Stimulated activated CD8-positive, alpha-beta memory T cell treated with anti-CD3 and anti-CD28 coated beads, Interleukin-4, amount 100 ng/mL, for 4 hours (primary cell): Measurements from ENCODE around the gene ZDHHC6.
"Not testable (repeated sequence)": the region's sequence is repeated elsewhere in the genome, so short reads cannot be mapped to it uniquely, and the experiment has no call there.

Experiments used
- DNase-seq, 2 donors: peaks; one replicate each; pipeline ENCODE4 v3.0.0-alpha.2; 2020; ENCODE audit warnings: low read depth in 2 of 2, low spot score in 1 of 2

ZDHHC6 gene

DNA sequence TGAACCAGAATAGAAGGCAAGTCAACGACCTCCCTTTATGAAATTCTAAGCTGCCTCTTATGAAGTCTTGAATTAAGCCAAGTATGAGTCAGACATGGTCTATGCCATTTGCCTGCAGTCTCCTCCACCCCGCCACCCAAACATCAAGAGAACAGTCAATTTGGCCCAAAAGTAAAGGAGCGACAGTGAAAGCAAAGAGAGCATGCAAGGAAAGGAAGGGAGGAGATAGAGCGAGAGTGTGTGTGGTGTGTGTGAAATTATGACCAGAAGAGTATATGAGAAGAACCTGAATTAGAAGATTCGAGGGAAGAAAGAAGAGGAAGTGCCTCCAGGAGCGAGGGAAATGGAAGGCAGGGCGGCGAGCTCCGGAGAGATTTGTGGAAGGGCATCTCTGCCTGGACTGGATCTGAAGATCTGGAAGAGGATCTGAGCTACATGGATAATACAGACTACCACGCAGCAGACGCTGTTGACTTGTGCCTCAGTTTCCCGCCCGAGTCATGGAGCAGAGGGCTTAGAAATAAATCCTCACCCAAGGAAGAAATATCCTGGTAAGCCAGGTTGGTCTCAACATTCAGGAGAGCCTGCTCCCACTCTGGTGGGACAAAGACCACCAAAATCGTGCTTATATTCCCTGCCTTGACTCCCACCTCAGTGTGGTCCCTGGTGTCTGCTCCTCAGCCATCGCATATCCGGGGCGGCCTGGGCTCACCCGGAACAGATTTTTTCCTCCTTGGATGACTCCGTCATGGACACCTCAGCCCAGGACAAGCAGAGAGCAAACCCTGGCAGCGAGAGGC is 459 bp downstream of the ZDHHC6 start:
- no peak for DNase-seq

- DNase-seq = no peak
Measured at GRCh38 chr10:112442063-112442462, 4.7 kb downstream of the ZDHHC6 start.

DNA sequence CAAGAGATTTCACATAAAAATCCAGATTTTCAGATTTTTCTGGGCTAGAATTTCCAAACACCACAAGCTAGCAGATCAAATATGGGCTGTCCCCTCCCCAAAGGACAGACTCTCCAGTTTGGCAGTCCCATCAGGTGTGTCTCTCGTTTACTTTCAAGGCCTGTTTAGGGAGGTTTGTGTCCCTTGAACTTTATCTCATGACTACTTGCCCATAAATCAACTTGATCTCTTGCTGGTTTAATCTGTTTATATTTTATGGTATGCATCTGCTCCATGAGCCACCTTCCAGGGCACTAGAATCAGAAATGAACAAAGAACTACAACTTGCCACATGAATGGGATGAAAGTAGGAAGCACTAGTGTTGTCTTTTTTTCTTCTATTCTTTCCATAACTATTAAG is 5.2 kb downstream of the ZDHHC6 start:
- DNase-seq = no peak

DNA sequence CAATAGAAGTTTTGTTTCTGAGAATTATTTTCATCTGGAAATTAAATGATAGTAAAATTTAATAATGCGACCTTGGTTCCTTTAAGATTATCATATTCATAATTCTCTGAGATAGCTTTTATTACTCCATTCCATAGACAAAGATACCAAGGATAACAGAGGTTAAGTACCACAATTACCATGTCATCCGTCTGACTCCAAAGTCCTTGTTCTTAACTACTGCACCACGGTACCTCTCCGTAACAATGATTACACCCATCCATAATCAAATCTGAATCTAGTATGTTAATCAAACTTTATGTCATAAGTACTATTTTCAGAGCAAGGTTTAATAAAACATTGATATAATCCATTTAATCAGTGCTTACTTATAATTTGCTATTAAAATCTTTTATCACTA is 8.4 kb downstream of the ZDHHC6 start:
- DNase-seq = no peak

- DNase-seq = no peak
Measured at GRCh38 chr10:112434988-112435619, 11.6 kb downstream of the ZDHHC6 start.

DNA sequence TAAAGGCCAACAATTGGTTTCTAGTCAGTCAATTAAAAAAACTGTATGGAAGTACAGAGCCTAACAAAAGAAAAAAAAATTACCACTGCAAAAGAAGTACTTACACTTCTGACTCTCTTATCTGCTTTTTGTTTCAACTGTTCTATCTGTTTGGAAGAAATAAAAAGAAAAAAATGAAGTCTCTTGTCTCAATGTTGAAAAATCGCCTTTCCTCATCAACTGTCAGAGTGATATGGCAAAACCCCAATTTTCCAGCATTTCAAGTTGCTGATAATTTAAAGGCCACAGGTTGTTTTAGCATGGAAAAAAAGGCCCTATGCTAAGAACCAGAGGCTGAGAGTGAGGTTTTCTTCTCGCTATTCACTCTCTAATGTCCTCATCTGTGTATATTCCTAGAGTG is 13.6 kb downstream of the ZDHHC6 start:
- no peak for DNase-seq

DNA sequence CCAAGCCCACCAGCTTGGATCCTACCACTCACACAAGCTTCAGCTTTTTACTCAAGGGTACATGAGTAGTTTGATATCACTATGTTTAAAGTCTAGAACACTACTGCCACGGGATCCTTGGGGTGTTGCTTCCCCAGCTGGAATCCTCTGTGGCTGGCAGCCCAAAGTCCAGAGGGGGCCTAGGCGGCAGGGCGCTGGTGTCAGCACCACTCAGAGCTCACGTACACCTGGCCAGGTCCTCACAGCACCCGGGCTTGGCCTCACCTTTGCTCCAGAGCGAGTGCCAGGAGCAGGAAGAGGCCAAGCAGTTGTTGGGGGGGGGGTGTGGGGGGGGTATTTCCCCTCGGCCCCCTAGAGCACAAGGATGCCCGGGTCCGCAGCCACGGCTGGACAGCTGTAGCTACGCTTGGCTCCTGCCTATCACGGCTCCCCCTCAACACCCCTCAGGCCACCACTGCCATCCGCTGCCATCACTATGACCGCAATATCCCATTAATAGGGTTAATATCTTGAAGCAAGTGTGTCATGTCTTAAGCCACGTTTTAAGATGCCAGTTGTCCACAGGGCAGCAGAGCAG is 17.0 kb downstream of the ZDHHC6 start:
- DNase-seq = no peak

GRCh38 chr10:112429147-112429546 is 17.6 kb downstream of the ZDHHC6 start:
- no peak for DNase-seq

GRCh38 chr10:112426111-112426510 is 20.6 kb downstream of the ZDHHC6 start:
- no peak for DNase-seq

DNA sequence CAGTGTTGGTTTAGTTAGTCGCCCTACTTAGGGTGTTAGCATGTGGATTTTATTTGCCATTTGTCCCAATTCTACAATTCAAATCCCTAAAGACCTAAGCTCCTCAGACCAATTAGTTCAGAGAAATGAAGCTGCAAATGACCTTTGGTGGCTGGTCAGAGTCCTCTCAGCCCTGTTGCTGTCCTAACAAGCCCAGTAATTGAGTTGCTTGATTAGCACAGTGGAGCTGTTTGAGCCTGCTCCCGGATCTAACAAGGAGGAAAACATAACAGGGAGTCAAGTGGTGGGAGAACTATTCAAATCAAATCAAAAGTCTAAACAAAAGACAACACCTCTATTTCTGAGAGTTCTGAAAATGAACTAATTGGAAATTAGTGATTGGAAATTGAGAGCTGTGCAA is 22.1 kb downstream of the ZDHHC6 start:
- DNase-seq = no peak

- no peak for DNase-seq
Measured at GRCh38 chr10:112421731-112422130, 25.0 kb downstream of the ZDHHC6 start.

- DNase-seq = no peak
Measured at GRCh38 chr10:112412696-112413095, 34.0 kb downstream of the ZDHHC6 start.

DNA sequence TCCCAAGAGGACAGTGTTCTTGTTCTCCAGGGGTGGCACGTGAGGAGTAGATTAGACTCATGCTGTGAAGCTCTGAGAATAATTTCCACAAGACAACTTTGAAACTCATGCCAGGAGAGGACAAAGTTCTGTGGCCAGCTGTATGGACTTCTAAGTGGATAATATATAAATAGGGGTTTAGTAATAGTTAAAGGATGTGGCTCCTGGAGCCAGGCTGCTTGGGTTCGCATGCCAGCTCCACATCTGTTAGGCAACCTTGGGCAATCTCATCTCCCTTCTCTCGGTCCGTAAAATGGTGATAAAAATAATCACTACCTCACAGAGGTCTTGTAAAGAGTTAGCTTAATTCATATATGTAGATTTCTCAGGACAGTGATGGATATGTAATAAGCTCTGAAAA is 37.0 kb downstream of the ZDHHC6 start:
- DNase-seq = no peak

DNA sequence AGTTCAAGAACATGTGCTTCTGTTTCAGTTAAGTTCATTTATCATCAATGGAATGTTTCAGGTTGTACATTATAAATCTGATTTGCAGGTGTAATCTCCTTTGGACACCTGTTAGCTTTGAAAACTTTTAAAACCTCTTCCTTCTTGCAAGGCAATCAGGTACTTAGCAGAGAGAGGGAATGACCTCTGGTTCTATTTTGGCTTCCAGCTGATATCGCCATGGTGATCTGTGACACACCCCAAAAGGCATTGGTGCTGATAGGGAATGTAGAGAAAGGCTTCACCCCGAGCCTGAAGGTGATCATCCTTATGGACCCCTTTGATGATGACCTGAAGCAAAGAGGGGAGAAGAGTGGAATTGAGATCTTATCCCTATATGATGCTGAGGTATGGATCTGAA is 37.4 kb downstream of the ZDHHC6 start:
- no peak for DNase-seq

GRCh38 chr10:112407696-112408095 is 39.0 kb downstream of the ZDHHC6 start:
- DNase-seq = no peak

- DNase-seq = not testable (repeated sequence)
Measured at GRCh38 chr10:112406806-112407205, 39.9 kb downstream of the ZDHHC6 start.

- DNase-seq = no peak
Measured at GRCh38 chr10:112404617-112405016, 42.1 kb downstream of the ZDHHC6 start.

DNA sequence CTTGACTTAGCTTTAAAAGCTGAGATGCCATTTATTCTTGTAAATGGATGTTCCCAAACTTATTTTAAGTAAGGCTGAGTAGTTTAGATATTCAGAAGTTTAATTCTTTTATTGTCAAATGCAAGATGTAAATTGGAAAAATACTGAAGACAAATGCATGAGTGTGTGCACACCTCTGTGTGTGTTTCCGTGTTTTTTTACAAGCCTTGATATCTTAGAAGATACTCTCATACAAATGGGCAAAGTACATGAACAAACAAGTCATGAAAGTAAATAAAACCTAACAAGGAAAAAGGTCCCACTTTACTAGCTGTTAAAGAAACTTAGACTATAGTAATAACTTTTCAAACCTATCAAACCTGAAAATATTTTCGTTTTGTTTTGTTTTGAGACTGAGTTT is 43.8 kb downstream of the ZDHHC6 start:
- no peak for DNase-seq

DNA sequence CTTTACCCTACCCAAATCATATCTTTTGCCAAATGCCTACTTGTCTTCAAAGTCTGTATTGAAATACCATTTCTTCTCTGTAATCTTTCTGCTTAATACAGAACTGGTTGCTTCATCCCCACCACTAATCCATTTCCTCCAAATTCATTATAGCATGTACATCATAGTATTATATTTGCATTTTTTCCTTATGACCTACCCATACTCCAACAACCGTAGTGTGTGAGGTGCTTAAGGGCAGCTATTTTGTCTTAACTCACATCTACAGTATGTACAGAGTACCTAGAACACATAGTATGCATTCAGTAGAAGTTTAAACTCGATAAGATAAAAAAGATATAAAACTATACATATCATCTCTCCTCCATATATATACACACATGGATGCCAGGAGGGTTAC is 49.1 kb downstream of the ZDHHC6 start:
- no peak for DNase-seq

GRCh38 chr10:112395809-112396530 is 50.7 kb downstream of the ZDHHC6 start:
- DNase-seq = no peak

- no peak for DNase-seq
Measured at GRCh38 chr10:112394475-112394875, 52.2 kb downstream of the ZDHHC6 start.

GRCh38 chr10:112393827-112394226 is 52.9 kb downstream of the ZDHHC6 start:
- DNase-seq = no peak
